Fibroblast of pulmonary artery (primary cell): ENCODE results near the gene FANCD2.

Experiments
- DNase-seq: peaks from one replicate; pipeline ENCODE4 v3.0.0-alpha.2; 2010; ENCODE audit warnings: low read depth
- H3K4me3 ChIP-seq: replicated peaks from 2 replicates; pipeline ENCODE4 v1.5.1; 2011; ENCODE audit warnings: low read depth, mild to moderate bottlenecking, control low read depth, low read length, moderate library complexity
- CTCF ChIP-seq: IDR thresholded peaks from 2 replicates; pipeline ENCODE4 v1.5.1; 2011; ENCODE audit warnings: mild to moderate bottlenecking, control low read depth, low read length, inconsistent platforms; ENCODE audit errors: missing control alignments

The FANCD2 gene

GRCh38 chr3:10026084-10026890 lies at the start of gene FANCD2:
FANCD2 (plus strand) TSS chr3:10026437; CDS start chr3:10028658, 2,221 bp downstream.
- H3K4me3 ChIP-seq: peak within 1 kb of the TSS; percentile 87
- DNase-seq: peak; percentile 89
- no peak for TF ChIP-seq CTCF

GRCh38 chr3:9976721-9977709 lies 49.2 kb upstream of the FANCD2 start:
- no peak overlapping the region for H3K4me3 ChIP-seq
- TF ChIP-seq CTCF: no peak
- peak; percentile 98 for DNase-seq

- DNase-seq: no peak
- TF ChIP-seq CTCF: no peak
- no peak overlapping the region for H3K4me3 ChIP-seq
Measured at GRCh38 chr3:9978710-9979305, 47.4 kb upstream of the FANCD2 start.

GRCh38 chr3:9980251-9980650 lies 46.0 kb upstream of the FANCD2 start:
- no peak overlapping the region for H3K4me3 ChIP-seq
- TF ChIP-seq CTCF: no peak
- no peak for DNase-seq

- H3K4me3 ChIP-seq: peak overlapping the region; percentile 84
- no peak for TF ChIP-seq CTCF
- no peak for DNase-seq
Measured at GRCh38 chr3:9986230-9986725, 40.0 kb upstream of the FANCD2 start.

- peak; percentile 89 for DNase-seq
- no peak for TF ChIP-seq CTCF
- H3K4me3 ChIP-seq: peak overlapping the region; percentile 18
Measured at GRCh38 chr3:9994086-9994844, 32.0 kb upstream of the FANCD2 start.
